ENCODE results near the gene RAB40A.
"Not testable (repeated sequence)": the region's sequence is repeated elsewhere in the genome, so short reads cannot be mapped to it uniquely, and the experiment has no call there.

RAB40A gene

GRCh38 chrX:103460001-103460755, 59.1 kb downstream of the RAB40A start:
- not testable (repeated sequence) for DNase-seq

- no peak for DNase-seq
These were observed 65.6 kb downstream of the RAB40A start for GRCh38 chrX:103453655-103454054.

Data from hematopoietic multipotent progenitor cell treated with erythropoietin and hydrocortisone succinate and interleukin-3 and kit ligand, for 4 days (in vitro differentiated cells).